ENCODE data around the gene HYAL2. TPM values are rescaled to one million over a fixed set of nuclear protein-coding genes. Genes with fewer than 3 reads are reported as not detected.

HYAL2 gene
- total RNA-seq, 5 donors from 2014 or later (not counting 1 experiment from before 2014, with no cell fraction given), result 0.50 to 6.8 (median 3.0) TPM

DNA sequence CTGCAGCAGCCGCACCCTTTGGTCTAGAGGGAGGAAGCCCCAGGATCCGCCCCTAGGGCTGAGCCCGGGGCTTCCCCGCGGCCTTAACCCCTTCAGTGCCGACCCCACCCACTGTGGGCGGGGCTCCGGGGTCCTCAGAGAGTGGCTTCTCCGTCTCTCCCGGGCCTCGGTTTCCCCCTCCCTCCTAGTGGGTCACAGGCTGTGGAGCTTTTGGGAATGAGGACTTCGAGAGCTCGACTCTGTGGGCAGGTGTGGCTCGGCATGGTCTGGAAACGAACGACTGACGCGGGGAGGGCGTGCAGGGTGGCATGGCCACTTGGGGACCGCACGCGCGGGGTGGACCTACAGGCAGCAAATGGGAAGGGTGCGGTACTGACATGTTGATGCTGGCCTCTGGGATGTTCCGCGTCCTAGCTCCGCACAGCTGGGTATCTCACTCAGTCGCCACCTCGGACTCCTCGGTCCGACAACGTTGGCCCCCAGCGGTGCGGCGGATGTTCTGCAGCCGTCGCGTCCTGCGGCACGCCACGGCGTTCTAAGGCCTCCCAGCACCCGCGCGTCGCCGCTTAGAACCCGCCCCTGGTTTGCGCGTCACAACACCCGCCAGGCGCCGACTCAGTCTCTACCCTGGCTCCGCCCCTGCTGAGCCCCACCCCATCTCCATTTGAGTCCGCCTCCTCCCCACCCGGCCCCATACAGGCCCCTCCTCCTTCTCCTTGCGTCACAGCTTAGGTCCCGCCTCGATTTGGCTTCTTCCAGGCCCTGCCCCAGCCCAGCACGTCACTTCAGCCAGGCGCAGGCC lies 23.5 kb downstream of the HYAL2 start, which contains the start of the genes HYAL3 and NAA80:
Gene HYAL3 (minus strand): TSS at position 570 of the 802 bp plus-strand sequence. CDS start 3,803 bp downstream, outside the sequence.
Gene NAA80 (minus strand): TSS at position 570 of the 802 bp plus-strand sequence. CDS start 1,942 bp downstream, outside the sequence.
- POLR2A ChIA-PET, result interaction anchor here in 1 of 2 donors (0.6 to 1.9 kb wide), 6 partner anchors 22 to 485 kb away, joined by 3 to 13 read pairs (median 4); partner anchors contain the start of genes GNAI2, RASSF1 and UBA7
- Histone ChIP-seq H3K4me1 (ENCODE audit: control insufficient read depth in 1 of 2, extremely low read depth in 1 of 2, insufficient read depth in 2 of 2, low read length in 2 of 2) (peaks cover 9 to 38% of the 10 kb centered on the region in 2 experiments), H3K9me3 (no peaks in the 10 kb centered on the region), H3K36me3 (ENCODE audit: control insufficient read depth in 2 of 2, extremely low read depth in 1 of 2, insufficient read depth in 1 of 2, low read length in 1 of 2) (peaks cover 4 to 5% of the 10 kb centered on the region in 2 donors), H3K4me3 (ENCODE audit: control insufficient read depth in 1 of 2, extremely low read depth in 1 of 2, low read length in 1 of 2) (peak within 1 kb of the TSS; percentile 75 to 92), H3K27ac (ENCODE audit: low read length) (peak within 1 kb of the TSS; percentile 95), H3K27me3 (replicated peaks in 1 of 2; ENCODE audit: control insufficient read depth in 2 of 2, extremely low read depth in 1 of 2, insufficient read depth in 2 of 2, low read length in 1 of 2) (no peaks in the 10 kb centered on the region)
- Mint-ChIP-seq H3K27ac (peak within 1 kb of the TSS; percentile 98 to 100), H3K36me3 (no peaks in the 10 kb centered on the region), H3K27me3 (no peaks in the 10 kb centered on the region), H3K4me3 (peak within 1 kb of the TSS; percentile 95 to 97 (median 96)), H3K9me3 (no peaks in the 10 kb centered on the region), H3K4me1 (peaks cover 25 to 33% (median 33%) of the 10 kb centered on the region in 3 donors)
- CTCF ChIA-PET, result interaction anchor here (0.5 to 1.8 kb wide), 14 partner anchors 18 to 1201 kb away, joined by 3 to 16 read pairs (median 6); partner anchors contain the start of genes CYB561D2 (in 1 of the 2), DCAF1 (in 1 of the 2), GNAI2 (in 1 of the 2) and NPRL2 (in 1 of the 2)
- WGBS (ENCODE audit: insufficient coverage), result 0% methylated on average over 44 of the region's 61 CpGs
- peak; percentile 84 to 91 (median 90) for ATAC-seq (replicated peaks in 1 of 4)
- DNase-seq, result peak; percentile 97 to 100 (median 99)

DNA sequence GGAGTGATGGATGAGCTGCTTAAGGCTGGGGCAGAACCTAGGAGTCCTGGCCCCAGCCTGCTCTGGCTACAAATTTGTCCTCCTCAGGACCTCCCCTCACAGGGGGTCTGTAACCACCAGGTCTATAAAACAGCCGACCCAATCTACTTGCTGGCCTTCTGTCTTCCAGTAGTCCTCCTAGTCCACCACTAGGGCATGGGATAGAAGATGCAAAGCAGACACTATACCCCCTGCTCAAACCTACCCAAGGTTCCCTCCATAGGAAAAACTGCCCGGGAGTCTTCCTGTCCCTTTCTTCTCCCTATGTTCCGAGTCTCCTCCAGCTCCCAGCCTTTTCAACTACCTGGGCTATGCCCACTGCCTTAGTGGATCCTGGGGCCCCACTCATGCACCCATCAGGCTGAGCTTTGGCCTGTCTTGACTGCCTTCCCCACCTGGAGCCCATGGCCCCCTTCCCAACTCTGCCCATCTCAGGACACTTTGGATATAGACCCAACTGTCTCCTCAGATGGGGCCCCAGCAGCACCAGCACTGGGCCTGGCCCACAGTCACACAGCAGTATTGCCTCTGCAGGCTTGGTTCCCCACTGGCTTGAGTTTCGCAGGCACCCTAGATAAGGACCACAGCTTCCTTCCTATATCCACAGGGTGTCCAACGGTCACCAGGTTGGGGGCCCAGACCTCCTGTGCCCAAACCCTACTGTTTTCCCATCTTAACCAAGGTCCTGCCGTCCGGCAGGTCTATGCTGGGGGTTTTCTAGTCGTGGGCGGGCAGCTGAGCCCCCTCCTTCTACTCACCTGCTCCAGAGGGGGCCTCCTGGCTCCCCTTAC lies 24.4 kb downstream of the HYAL2 start:
- DNase-seq, result no peak
- Mint-ChIP-seq H3K4me1 (peaks cover 25 to 34% (median 33%) of the 10 kb centered on the region in 3 donors), H3K36me3 (no peaks in the 10 kb centered on the region), H3K4me3 (peak overlapping the region; percentile 95 to 97 (median 96)), H3K27me3 (no peaks in the 10 kb centered on the region), H3K27ac (peak overlapping the region; percentile 98 to 100), H3K9me3 (no peaks in the 10 kb centered on the region)
- Histone ChIP-seq H3K9me3 (no peaks in the 10 kb centered on the region), H3K4me1 (ENCODE audit: control insufficient read depth in 1 of 2, extremely low read depth in 1 of 2, insufficient read depth in 2 of 2, low read length in 2 of 2) (peaks cover 9 to 40% of the 10 kb centered on the region in 2 experiments), H3K36me3 (ENCODE audit: control insufficient read depth in 2 of 2, extremely low read depth in 1 of 2, insufficient read depth in 1 of 2, low read length in 1 of 2) (peaks cover 4 to 5% of the 10 kb centered on the region in 2 donors), H3K27ac (ENCODE audit: low read length) (peak overlapping the region; percentile 95), H3K4me3 (ENCODE audit: control insufficient read depth in 1 of 2, extremely low read depth in 1 of 2, low read length in 1 of 2) (peak overlapping the region; percentile 75 to 92), H3K27me3 (replicated peaks in 1 of 2; ENCODE audit: control insufficient read depth in 2 of 2, extremely low read depth in 1 of 2, insufficient read depth in 2 of 2, low read length in 1 of 2) (no peaks in the 10 kb centered on the region)
- WGBS (ENCODE audit: insufficient coverage), result 52% methylated on average over 4 of the region's 9 CpGs
- ChIA-PET POLR2A (interaction anchor here in 1 of 2 donors (0.5 to 0.6 kb wide), 2 partner anchors 12 to 43 kb away, joined by 3 to 5 read pairs; partner anchors contain the start of gene RASSF1), CTCF (interaction anchor here (0.6 to 1.8 kb wide), 4 partner anchors 23 to 626 kb away, joined by 3 to 16 read pairs (median 4); no protein-coding TSS in a partner anchor)
- no peak for ATAC-seq (replicated peaks in 1 of 4)

DNA sequence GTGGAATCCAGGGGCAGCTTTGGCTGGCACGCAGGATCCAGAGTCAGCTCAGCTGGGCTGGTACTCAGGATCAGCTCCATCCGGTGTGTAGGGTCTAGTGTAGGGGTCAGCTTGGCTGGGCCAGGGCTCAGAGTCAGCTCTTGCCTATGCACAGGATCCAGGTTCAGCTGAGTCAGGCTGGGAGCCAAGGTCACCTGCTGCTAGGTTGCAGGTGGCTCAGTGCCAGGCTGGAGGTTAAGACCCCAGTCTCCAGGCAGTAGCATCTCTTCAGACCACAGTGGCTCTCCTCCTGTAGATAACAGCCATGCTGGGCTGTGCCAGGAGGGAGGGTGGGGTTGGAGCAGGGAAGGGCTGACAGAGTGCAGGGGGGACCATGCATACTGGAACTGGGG lies 25.2 kb downstream of the HYAL2 start:
- POLR2A ChIA-PET, result no interaction called here
- H3K4me3 Mint-ChIP-seq, result peak overlapping the region; percentile 95 to 97 (median 96)
- peak in 1 of 35 experiments; percentile 13 for DNase-seq

DNA sequence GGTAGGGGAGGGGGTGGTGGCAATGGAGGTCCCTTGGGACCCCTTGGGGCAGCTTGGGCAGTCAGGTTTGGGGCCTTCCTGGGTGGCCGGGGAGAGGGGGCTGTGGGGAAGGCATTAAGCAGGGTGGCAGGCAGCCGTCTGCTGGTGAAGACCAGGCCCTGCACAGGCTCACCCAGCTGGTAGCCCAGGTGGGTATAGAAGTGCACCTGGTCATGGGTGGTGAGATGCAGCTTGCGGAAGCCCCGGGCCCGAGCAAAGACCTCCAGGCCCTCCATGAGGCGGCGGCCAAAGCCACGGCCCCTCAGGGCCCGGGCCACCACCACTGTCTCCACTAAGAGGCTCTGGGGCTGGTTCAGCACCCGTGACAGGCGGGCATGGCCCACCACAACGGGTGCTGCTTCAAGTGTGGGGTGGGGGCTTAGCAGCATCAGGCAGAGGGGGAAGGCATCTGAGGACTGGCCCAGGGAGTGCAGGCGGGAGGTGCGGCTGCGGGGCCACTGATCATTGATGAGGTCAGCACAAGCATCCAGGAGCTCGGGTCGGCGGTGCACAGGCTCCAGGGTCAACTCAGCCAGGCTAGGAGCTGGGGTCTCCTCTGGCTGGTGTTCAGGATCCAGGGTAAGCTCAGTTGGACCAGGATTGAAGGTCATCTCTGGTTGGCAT lies 25.7 kb downstream of the HYAL2 start:
- ATAC-seq (replicated peaks in 1 of 4) (no peak), DNase-seq (peak in 1 of 35 experiments; percentile 5)
- ChIA-PET POLR2A (no interaction called here), CTCF (no interaction called here)
- H3K27me3 Mint-ChIP-seq, result no peaks in the 10 kb centered on the region
- Histone ChIP-seq H3K4me1 (ENCODE audit: control insufficient read depth in 1 of 2, extremely low read depth in 1 of 2, insufficient read depth in 2 of 2, low read length in 2 of 2) (peaks cover 9 to 48% of the 10 kb centered on the region in 2 experiments), H3K9me3 (no peaks in the 10 kb centered on the region), H3K4me3 (ENCODE audit: control insufficient read depth in 1 of 2, extremely low read depth in 1 of 2, low read length in 1 of 2) (no peak overlapping the region), H3K36me3 (ENCODE audit: control insufficient read depth in 2 of 2, extremely low read depth in 1 of 2, insufficient read depth in 1 of 2, low read length in 1 of 2) (peaks cover 0 to 5% of the 10 kb centered on the region in 2 donors), H3K27me3 (replicated peaks in 1 of 2; ENCODE audit: control insufficient read depth in 2 of 2, extremely low read depth in 1 of 2, insufficient read depth in 2 of 2, low read length in 1 of 2) (no peaks in the 10 kb centered on the region), H3K27ac (ENCODE audit: low read length) (no peak overlapping the region)
- H3K27ac Mint-ChIP-seq, result peak overlapping the region; percentile 57 to 100
- no peaks in the 10 kb centered on the region for H3K9me3 Mint-ChIP-seq
- no peak overlapping the region for H3K4me3 Mint-ChIP-seq
- H3K4me1 Mint-ChIP-seq, result peaks cover 33 to 43% (median 42%) of the 10 kb centered on the region in 3 donors
- 93% methylated on average over 11 of the region's 18 CpGs for WGBS (ENCODE audit: insufficient coverage)
- no peaks in the 10 kb centered on the region for H3K36me3 Mint-ChIP-seq

More for the DNA sequence above, 25.2 kb downstream of the HYAL2 start:
- Histone ChIP-seq H3K36me3 (ENCODE audit: control insufficient read depth in 2 of 2, extremely low read depth in 1 of 2, insufficient read depth in 1 of 2, low read length in 1 of 2) (peaks cover 3 to 5% of the 10 kb centered on the region in 2 donors), H3K27me3 (replicated peaks in 1 of 2; ENCODE audit: control insufficient read depth in 2 of 2, extremely low read depth in 1 of 2, insufficient read depth in 2 of 2, low read length in 1 of 2) (no peaks in the 10 kb centered on the region), H3K4me1 (ENCODE audit: control insufficient read depth in 1 of 2, extremely low read depth in 1 of 2, insufficient read depth in 2 of 2, low read length in 2 of 2) (peaks cover 9 to 47% of the 10 kb centered on the region in 2 experiments), H3K9me3 (no peaks in the 10 kb centered on the region), H3K27ac (ENCODE audit: low read length) (no peak overlapping the region), H3K4me3 (ENCODE audit: control insufficient read depth in 1 of 2, extremely low read depth in 1 of 2, low read length in 1 of 2) (no peak overlapping the region)
- Mint-ChIP-seq H3K27ac (peak overlapping the region in 1 of 2 donors; percentile 100), H3K36me3 (no peaks in the 10 kb centered on the region), H3K27me3 (no peaks in the 10 kb centered on the region), H3K9me3 (no peaks in the 10 kb centered on the region), H3K4me1 (peaks cover 31 to 41% (median 40%) of the 10 kb centered on the region in 3 donors)
- WGBS (ENCODE audit: insufficient coverage), result 100% methylated on average over 2 of the region's 2 CpGs
- no peak for ATAC-seq (replicated peaks in 1 of 4)
- CTCF ChIA-PET, result no interaction called here

DNA sequence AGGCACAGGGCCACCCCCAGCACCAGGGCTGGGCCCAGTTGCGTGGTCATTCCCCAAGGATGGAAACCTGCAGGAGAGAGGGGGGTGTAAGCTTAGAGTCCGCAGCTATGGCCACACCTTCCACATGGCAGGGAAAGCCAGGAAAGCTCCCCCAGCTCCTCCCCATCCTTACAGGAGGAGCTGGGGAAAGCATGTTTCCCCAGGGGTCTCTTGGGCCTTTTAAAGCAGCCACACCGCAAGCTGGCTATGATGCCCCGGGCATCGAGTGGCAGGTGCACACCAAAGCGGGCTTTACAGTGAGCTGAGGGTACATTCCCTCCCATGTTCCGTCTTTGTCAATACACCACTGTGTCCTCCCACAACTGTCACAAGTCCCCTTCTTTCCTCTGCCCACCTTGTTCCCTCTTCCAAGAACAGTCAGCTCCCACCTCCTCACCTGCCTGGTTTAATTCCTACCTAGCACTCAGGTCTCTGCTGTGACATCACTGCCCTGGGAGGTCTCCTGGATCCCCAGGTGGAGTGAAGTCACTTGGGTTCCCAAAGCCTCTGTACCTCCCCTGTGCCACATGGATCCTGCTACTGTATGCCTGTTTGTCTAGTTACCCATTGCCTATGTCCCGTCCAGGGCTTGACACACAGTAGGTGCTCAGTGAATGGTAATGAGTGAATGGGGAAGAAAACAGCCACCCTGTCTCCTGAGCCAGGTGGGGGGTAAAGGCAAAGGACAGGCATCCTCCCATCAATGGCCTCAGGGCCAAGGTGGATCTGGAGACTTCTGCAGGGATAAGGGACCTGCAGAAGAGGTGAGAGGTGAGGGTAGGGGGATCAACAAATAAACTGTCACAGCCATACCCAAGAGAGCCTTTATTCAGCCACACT lies 26.8 kb downstream of the HYAL2 start:
- no peaks in the 10 kb centered on the region for H3K27me3 Mint-ChIP-seq
- CTCF ChIA-PET, result interaction anchor here in 1 of 2 donors (0.5 kb wide), 1 partner anchor 33 kb away, joined by 3 read pairs; no protein-coding TSS in a partner anchor
- no peaks in the 10 kb centered on the region for H3K27me3 ChIP-seq (replicated peaks in 1 of 2; ENCODE audit: control insufficient read depth in 2 of 2, extremely low read depth in 1 of 2, insufficient read depth in 2 of 2, low read length in 1 of 2)

More for the DNA sequence above, 26.8 kb downstream of the HYAL2 start:
- no peak overlapping the region for H3K27ac Mint-ChIP-seq
- POLR2A ChIA-PET, result interaction anchor here in 1 of 2 donors (0.6 kb wide), 1 partner anchor 71 kb away, joined by 4 read pairs; no protein-coding TSS in a partner anchor
- Histone ChIP-seq H3K4me1 (ENCODE audit: control insufficient read depth in 1 of 2, extremely low read depth in 1 of 2, insufficient read depth in 2 of 2, low read length in 2 of 2) (peaks cover 14 to 52% of the 10 kb centered on the region in 2 experiments), H3K4me3 (ENCODE audit: control insufficient read depth in 1 of 2, extremely low read depth in 1 of 2, low read length in 1 of 2) (no peak overlapping the region), H3K27ac (ENCODE audit: low read length) (no peak overlapping the region), H3K36me3 (ENCODE audit: control insufficient read depth in 2 of 2, extremely low read depth in 1 of 2, insufficient read depth in 1 of 2, low read length in 1 of 2) (peaks cover 0 to 5% of the 10 kb centered on the region in 2 donors), H3K9me3 (no peaks in the 10 kb centered on the region)
- H3K4me3 Mint-ChIP-seq, result no peak overlapping the region
- WGBS (ENCODE audit: insufficient coverage), result 92% methylated on average over 5 of the region's 8 CpGs
- H3K4me1 Mint-ChIP-seq, result peaks cover 37 to 50% (median 46%) of the 10 kb centered on the region in 3 donors
- H3K9me3 Mint-ChIP-seq, result no peaks in the 10 kb centered on the region
- ATAC-seq (replicated peaks in 1 of 4), result no peak
- H3K36me3 Mint-ChIP-seq, result no peaks in the 10 kb centered on the region
- DNase-seq, result no peak
